WI38 (cell line): ENCODE data around the gene MRTO4.

Experiments used
- H3K4me3 ChIP-seq: 2 replicates; pipeline ENCODE4 v1.5.1; 2011; ENCODE audit warnings: low read depth, mild to moderate bottlenecking, control low read depth, low read length
- TF ChIP-seq, protein P1 (sequence below): IDR thresholded peaks from 2 replicates; pipeline ENCODE4 v1.5.1; 2012; ENCODE audit warnings: low read depth, mild to moderate bottlenecking, control low read depth, low read length

Gene MRTO4

DNA sequence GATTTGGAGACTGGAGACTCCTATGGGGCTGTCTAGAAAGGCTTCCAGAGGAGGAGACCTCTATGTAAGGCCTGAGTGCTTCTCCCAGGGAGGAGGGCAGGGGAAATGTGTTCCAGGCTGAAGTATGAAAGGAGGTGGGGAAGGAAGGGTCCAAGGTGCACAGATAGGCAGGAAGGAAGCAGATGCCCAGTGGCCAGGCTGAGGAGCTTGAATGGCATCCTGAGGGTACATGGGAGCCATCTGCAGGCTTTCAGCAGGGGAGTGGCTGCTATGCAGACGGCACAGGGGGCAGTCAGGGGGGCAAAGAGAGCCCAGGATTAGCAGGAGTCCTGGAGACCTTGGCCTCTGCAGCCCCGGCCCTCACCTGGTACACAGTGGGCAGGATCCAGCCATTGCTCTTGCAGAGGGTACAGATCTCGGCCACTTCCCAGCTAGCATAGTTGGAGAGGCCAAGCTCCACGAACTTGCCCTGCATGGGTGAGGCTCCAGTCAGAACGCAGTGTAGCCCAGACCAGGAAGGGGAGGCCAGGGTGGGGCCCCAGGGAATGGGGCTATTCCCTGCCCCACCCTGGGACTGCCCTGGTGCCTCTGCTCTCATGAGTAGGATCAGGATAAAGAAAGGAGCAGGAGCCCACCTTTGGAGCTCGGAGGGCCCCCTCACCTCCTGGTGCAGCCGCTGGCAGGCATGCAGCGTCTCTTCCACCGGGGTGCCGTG lies 56.3 kb downstream of the MRTO4 start:
- no peak overlapping the region for H3K4me3 ChIP-seq

DNA sequence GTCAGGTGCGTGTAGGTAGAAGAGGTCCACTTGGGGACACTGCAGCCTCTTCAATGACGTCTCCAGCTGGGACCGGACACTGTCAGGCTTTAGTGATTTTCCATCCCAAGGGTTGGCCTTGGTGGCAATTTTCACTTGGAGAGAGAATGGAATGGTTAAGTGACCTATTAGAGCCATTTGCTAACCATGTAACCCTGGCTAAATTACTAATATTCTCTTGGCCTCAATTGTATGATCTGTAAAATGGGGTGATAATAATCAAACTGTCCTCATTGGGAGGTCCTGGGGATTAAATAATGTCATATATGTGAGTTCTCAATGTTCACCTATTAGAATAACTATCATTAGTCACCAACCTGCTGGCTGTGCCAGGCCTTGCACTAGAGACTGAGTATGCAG lies 56.9 kb downstream of the MRTO4 start:
- H3K4me3 ChIP-seq = no peak overlapping the region
- TF ChIP-seq, protein P1, sequence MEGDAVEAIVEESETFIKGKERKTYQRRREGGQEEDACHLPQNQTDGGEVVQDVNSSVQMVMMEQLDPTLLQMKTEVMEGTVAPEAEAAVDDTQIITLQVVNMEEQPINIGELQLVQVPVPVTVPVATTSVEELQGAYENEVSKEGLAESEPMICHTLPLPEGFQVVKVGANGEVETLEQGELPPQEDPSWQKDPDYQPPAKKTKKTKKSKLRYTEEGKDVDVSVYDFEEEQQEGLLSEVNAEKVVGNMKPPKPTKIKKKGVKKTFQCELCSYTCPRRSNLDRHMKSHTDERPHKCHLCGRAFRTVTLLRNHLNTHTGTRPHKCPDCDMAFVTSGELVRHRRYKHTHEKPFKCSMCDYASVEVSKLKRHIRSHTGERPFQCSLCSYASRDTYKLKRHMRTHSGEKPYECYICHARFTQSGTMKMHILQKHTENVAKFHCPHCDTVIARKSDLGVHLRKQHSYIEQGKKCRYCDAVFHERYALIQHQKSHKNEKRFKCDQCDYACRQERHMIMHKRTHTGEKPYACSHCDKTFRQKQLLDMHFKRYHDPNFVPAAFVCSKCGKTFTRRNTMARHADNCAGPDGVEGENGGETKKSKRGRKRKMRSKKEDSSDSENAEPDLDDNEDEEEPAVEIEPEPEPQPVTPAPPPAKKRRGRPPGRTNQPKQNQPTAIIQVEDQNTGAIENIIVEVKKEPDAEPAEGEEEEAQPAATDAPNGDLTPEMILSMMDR = no peak

More for the DNA sequence above, 56.3 kb downstream of the MRTO4 start:
- TF ChIP-seq, protein P1 = no peak

DNA sequence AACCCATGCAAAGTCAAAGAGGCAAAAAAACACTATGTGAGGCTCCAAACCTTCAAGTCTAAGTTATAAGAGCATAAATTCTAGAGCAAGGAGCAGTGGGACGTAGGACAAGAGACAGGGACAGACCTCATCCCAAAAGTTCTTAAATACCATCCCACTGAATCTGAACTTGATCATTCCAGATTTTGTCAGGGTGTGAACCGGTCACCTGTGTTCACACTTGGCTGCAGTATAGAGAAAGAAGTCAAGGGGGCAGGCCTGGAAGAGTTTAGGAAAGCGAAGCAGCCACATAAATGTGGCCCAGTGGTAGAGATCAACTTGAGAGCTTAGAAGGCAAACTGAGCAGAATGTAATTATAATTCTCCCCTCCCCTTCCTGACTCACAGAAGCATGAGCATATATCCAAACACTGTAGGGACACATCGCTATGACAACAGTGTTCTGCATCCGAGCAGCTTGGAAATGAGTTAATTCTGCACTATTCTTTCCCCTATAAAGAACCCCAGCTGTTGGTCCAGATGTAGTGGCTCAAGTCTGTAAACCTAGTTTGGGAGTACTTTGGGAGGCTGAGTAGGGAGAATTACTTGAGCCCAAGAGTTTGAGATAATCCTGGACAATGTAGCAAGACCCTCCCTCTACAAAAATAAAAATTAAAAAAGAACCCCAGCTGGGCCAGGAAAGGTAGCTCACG lies 57.7 kb downstream of the MRTO4 start:
- TF ChIP-seq, protein P1 = no peak
- H3K4me3 ChIP-seq = no peak overlapping the region
